B cell (primary cell): ENCODE measurements around the gene PRKAG2. TPM values are rescaled to one million over a fixed set of nuclear protein-coding genes. Genes with fewer than 3 reads are reported as not detected.

Source experiments
- ATAC-seq: fragments of 200-7000 bp; cut with Tn5 transposase; one replicate; pipeline ENCODE4 v1.10.0; 2021; ENCODE audit warnings: low read depth, mild to moderate bottlenecking, moderate number of reproducible peaks, moderate library complexity
- CTCF ChIA-PET: fragments of 350-600 bp; sonication (Branson Sonifier 250); formaldehyde crosslinking; loops from one replicate; lab custom pipeline; 2021; ENCODE audit warnings: antibody characterized with exemption, inconsistent platforms; lab: Charles Lee
- POLR2A ChIA-PET: fragments of 350-600 bp; sonication (Branson Sonifier 250); formaldehyde crosslinking; loops from one replicate; lab custom pipeline; 2021; ENCODE audit warnings: antibody characterized with exemption; lab: Charles Lee
- DNase-seq: peaks from one replicate; pipeline ENCODE4 v3.0.0; 2013
- H2AFZ ChIP-seq: 2 replicates; pipeline ENCODE4 v1.6.1; 2012; ENCODE audit warnings: mild to moderate bottlenecking, low read depth, low read length; ENCODE audit not compliant: insufficient read depth, poor library complexity, severe bottlenecking
- H3K27ac ChIP-seq, 2 donors: 1 replicate in 1 of 2; 2 replicates in 1 of 2; pipeline ENCODE4 v1.5.1; 2012 to 2013; ENCODE audit warnings: low read length in 2 of 2, mild to moderate bottlenecking in 2 of 2, moderate library complexity in 1 of 2
- H3K27me3 ChIP-seq, 4 experiments: fragments of 200-600 bp in 1 of 4; sonication (generic) in 1 of 4; replicated peaks in 1 of 4; 1 replicate in 2 of 4; 2 replicates in 2 of 4; pipeline versions ENCODE4 v1.6.1 to v1.7.0; 2013 to 2016; ENCODE audit warnings: low read length in 3 of 4, mild to moderate bottlenecking in 2 of 4, mixed read lengths in 1 of 4, moderate library complexity in 1 of 4; ENCODE audit not compliant: insufficient read depth in 4 of 4, control insufficient read depth in 3 of 4; ENCODE audit errors: control extremely low read depth in 1 of 4
- H3K36me3 ChIP-seq, 2 experiments: replicated peaks in 1 of 2; 1 replicate in 1 of 2; 2 replicates in 1 of 2; pipeline versions ENCODE4 v1.6.1 to v1.7.1; 2013; ENCODE audit warnings: low read length in 1 of 2; ENCODE audit not compliant: insufficient read depth in 2 of 2, control insufficient read depth in 1 of 2; ENCODE audit errors: control extremely low read depth in 1 of 2, extremely low read depth in 1 of 2
- H3K4me1 ChIP-seq, 2 donors: fragments of 200-600 bp in 1 of 2; sonication (generic) in 1 of 2; 1 replicate in 1 of 2; 2 replicates in 1 of 2; pipeline versions ENCODE4 v1.5.1 to v1.6.1; 2013 to 2017; ENCODE audit warnings: low read length in 2 of 2; ENCODE audit not compliant: control insufficient read depth in 2 of 2, insufficient read depth in 2 of 2
- H3K4me2 ChIP-seq: replicated peaks from 2 replicates; pipeline ENCODE3; 2012; ENCODE audit warnings: mild to moderate bottlenecking, low read depth, low read length; ENCODE audit not compliant: poor library complexity, severe bottlenecking
- H3K4me3 ChIP-seq, 5 experiments: fragments of 200-600 bp in 1 of 5; sonication (generic) in 1 of 5; 1 replicate in 3 of 5; 2 replicates in 2 of 5; pipeline versions ENCODE4 v1.5.1 to v1.7.0; 2011 to 2016; ENCODE audit warnings: low read length in 4 of 5, mild to moderate bottlenecking in 4 of 5, low read depth in 2 of 5, control low read depth in 1 of 5, moderate library complexity in 1 of 5; ENCODE audit not compliant: insufficient read depth in 1 of 5; ENCODE audit errors: control extremely low read depth in 1 of 5, extremely low read depth in 1 of 5
- H3K79me2 ChIP-seq: fragments of 200-600 bp; sonication (generic); one replicate; pipeline ENCODE4 v1.6.0; 2016; ENCODE audit warnings: low read length; ENCODE audit not compliant: control insufficient read depth, insufficient read depth
- H3K9ac ChIP-seq: fragments of 200-600 bp; sonication (generic); 2 replicates; pipeline ENCODE4 v1.6.1; 2017; ENCODE audit warnings: mild to moderate bottlenecking, low read length, moderate library complexity
- H3K9me3 ChIP-seq, 3 donors: one replicate each; pipeline versions ENCODE4 v1.6.1 to v1.7.1; 2013; ENCODE audit warnings: low read length in 2 of 3; ENCODE audit not compliant: control insufficient read depth in 2 of 3, insufficient read depth in 1 of 3; ENCODE audit errors: control extremely low read depth in 1 of 3
- H4K20me1 ChIP-seq: 2 replicates; pipeline ENCODE4 v1.6.0; 2012; ENCODE audit warnings: mild to moderate bottlenecking, low read length; ENCODE audit not compliant: insufficient read depth, control insufficient read depth, poor library complexity, severe bottlenecking
- H3K27ac Mint-ChIP-seq: one replicate; pipeline ENCODE4 v1.8.0; 2021; ENCODE audit warnings: mixed read lengths
- H3K27me3 Mint-ChIP-seq: one replicate; pipeline ENCODE4 v1.8.0; 2021; ENCODE audit warnings: mixed read lengths
- H3K4me1 Mint-ChIP-seq: one replicate; pipeline ENCODE4 v1.8.0; 2021; ENCODE audit warnings: mixed read lengths
- H3K4me3 Mint-ChIP-seq: one replicate; pipeline ENCODE4 v1.8.0; 2021; ENCODE audit warnings: mixed read lengths
- H3K9me3 Mint-ChIP-seq: one replicate; pipeline ENCODE4 v1.8.0; 2022; ENCODE audit warnings: mixed read lengths; ENCODE audit not compliant: insufficient read depth
- EZH2 ChIP-seq: IDR thresholded peaks from 2 replicates; pipeline ENCODE4 v1.6.1; 2012; ENCODE audit warnings: borderline replicate concordance, low read depth, mild to moderate bottlenecking, moderate library complexity, low read length; ENCODE audit not compliant: insufficient read depth, poor library complexity, severe bottlenecking
- WGBS: methylation state at CpG from one replicate; pipeline ENCODE4 v1.1.5; 2013; ENCODE audit warnings: missing lambda C conversion rate; ENCODE audit not compliant: insufficient coverage; 5-methylcytosine and 5-hydroxymethylcytosine counted together
- intact Hi-C: fragments of 100-400 bp; cut with micrococcal nuclease; formaldehyde crosslinking; loops from one replicate; pipeline ENCODE4 v1.10.0; 2022
- polyA plus RNA-seq: library from polyadenylated mRNA; depleted of rRNA; stranded (reverse); fragments of >200 nt; gene quantifications from 2 replicates; pipeline ENCODE4 v1.2.3, GENCODE V29; 2012
- total RNA-seq, 2 donors: library from RNA; stranded (reverse); fragments of 120-200 nt in 1 of 2; gene quantifications; 1 replicate in 1 of 2; 2 replicates in 1 of 2; pipeline versions ENCODE4 v1.2.3 to v1.2.4, GENCODE V29; 2013 to 2022
- TF ChIP-seq, protein P1 (sequence below): fragments of 200-600 bp; IDR thresholded peaks from one replicate; pipeline ENCODE4 v1.8.0; 2022; ENCODE audit warnings: antibody characterized with exemption, mild to moderate bottlenecking

The PRKAG2 gene
- total and polyA plus RNA-seq, 2 donors (not counting 1 experiment from before 2014, with no cell fraction given), result 22.1 to 56.3 TPM

DNA sequence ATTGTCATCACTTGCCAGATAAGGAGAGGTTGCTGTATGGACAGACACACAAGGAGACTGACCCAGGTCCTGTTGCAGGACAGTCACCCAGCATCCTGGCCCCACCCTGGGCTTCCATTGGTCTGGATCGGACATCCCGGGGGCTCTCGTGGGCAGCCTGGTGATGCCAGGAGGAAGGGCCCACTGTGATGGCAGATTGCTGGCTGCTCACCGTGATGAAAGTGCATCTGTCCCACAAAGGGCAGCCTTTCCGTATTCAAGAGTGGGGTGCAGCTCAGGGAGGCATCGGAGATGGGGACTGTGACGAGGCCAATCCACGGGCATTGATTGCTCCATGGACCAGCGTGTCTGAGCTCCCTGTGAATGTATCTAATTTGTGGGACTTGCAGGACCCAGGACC is 41.3 kb downstream of the PRKAG2 start:
- ChIA-PET POLR2A (interaction anchor here (0.6 kb wide), 1 partner anchor 52 kb away, joined by 13 read pairs; no protein-coding TSS in a partner anchor), CTCF (no interaction called here)
- over 99% methylated on average over 9 of the region's 9 CpGs for WGBS
- H4K20me1 ChIP-seq, result peaks cover 57% of the 10 kb centered on the region
- H3K4me1 Mint-ChIP-seq, result peaks cover 34% of the 10 kb centered on the region
- H3K27ac ChIP-seq, result no peak overlapping the region
- intact Hi-C loops, result no loop called here
- H3K36me3 ChIP-seq, result no peaks in the 10 kb centered on the region
- H3K9ac ChIP-seq, result no peak overlapping the region
- no peak overlapping the region for H2AFZ ChIP-seq
- H3K4me2 ChIP-seq, result no peak overlapping the region
- no peak overlapping the region for H3K4me3 ChIP-seq
- H3K27me3 Mint-ChIP-seq, result no peaks in the 10 kb centered on the region
- no peak overlapping the region for H3K27ac Mint-ChIP-seq
- no peaks in the 10 kb centered on the region for H3K9me3 ChIP-seq
- H3K27me3 ChIP-seq, result no peaks in the 10 kb centered on the region
- peaks cover 59% of the 10 kb centered on the region for H3K79me2 ChIP-seq
- ATAC-seq, result no peak
- peaks cover 32 to 42% of the 10 kb centered on the region in 2 donors for H3K4me1 ChIP-seq
- no peak for TF ChIP-seq EZH2
- TF ChIP-seq, protein P1, sequence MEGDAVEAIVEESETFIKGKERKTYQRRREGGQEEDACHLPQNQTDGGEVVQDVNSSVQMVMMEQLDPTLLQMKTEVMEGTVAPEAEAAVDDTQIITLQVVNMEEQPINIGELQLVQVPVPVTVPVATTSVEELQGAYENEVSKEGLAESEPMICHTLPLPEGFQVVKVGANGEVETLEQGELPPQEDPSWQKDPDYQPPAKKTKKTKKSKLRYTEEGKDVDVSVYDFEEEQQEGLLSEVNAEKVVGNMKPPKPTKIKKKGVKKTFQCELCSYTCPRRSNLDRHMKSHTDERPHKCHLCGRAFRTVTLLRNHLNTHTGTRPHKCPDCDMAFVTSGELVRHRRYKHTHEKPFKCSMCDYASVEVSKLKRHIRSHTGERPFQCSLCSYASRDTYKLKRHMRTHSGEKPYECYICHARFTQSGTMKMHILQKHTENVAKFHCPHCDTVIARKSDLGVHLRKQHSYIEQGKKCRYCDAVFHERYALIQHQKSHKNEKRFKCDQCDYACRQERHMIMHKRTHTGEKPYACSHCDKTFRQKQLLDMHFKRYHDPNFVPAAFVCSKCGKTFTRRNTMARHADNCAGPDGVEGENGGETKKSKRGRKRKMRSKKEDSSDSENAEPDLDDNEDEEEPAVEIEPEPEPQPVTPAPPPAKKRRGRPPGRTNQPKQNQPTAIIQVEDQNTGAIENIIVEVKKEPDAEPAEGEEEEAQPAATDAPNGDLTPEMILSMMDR, result no peak
- DNase-seq, result no peak
- no peaks in the 10 kb centered on the region for H3K9me3 Mint-ChIP-seq
- H3K4me3 Mint-ChIP-seq, result no peak overlapping the region

DNA sequence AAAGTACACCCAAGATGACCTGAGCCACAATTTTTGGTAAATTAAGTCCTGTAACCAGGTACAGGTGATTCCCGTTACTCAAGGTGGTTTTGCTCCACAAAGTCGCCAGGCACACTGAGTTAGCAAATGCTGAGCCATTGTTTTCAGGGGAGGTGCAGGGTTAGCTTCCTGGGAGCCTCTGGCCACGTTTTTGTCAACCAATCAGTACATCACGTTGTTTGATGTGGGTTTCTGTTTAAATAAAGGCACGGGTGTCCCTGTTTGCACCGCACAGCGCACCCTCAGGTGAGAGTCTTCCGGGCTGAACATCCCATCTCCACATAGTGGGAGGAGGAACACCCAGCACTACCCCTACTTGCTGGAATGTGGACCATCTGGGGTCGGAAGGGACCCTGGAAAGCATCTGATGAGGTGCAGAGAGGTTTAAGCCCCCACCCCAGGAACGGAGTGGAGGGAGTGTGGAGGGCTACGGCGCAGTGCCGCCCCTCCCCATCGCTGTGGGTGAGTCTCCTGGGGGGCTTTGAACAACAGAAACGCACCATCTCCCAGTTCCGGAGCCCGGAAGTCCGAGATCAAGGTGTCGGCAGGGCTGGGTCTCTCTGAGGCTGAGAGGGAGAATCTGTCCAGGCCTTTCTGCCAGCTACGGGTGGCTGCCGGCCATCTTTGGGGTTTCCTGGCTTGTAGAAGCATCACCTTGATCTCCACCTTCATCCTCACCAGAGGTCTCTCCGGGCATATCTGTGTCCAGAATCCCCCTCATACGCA is 42.5 kb downstream of the PRKAG2 start:
- POLR2A ChIA-PET, result no interaction called here
- Histone ChIP-seq H3K79me2 (peaks cover 69% of the 10 kb centered on the region), H3K4me2 (no peak overlapping the region), H4K20me1 (peaks cover 51% of the 10 kb centered on the region), H3K36me3 (no peaks in the 10 kb centered on the region), H3K4me3 (no peak overlapping the region), H3K4me1 (peaks cover 20 to 31% of the 10 kb centered on the region in 2 donors), H3K9ac (no peak overlapping the region), H3K9me3 (no peaks in the 10 kb centered on the region), H3K27me3 (no peaks in the 10 kb centered on the region), H3K27ac (no peak overlapping the region), H2AFZ (no peak overlapping the region)
- Mint-ChIP-seq H3K27ac (no peak overlapping the region), H3K9me3 (no peaks in the 10 kb centered on the region), H3K27me3 (no peaks in the 10 kb centered on the region), H3K4me3 (no peak overlapping the region), H3K4me1 (peaks cover 23% of the 10 kb centered on the region)
- TF ChIP-seq EZH2, result no peak
- TF ChIP-seq, protein P1, result no peak
- WGBS, result 93% methylated on average over 12 of the region's 23 CpGs
- intact Hi-C loops, result no loop called here
- ATAC-seq (no peak), DNase-seq (no peak)
- CTCF ChIA-PET, result no interaction called here
